HEK293T (cell line): ENCODE results near the gene IMPACT.

Experiments used
- ELF4 ChIP-seq: fragments of 450-650 bp; IDR thresholded peaks from 2 replicates; pipeline ENCODE4 v1.6.1; 2017; ENCODE audit warnings: antibody characterized with exemption
- FOXK2 ChIP-seq: fragments of 450-650 bp; IDR thresholded peaks from 2 replicates; pipeline ENCODE4 v1.6.1; 2016; ENCODE audit warnings: mild to moderate bottlenecking
- FOXM1 ChIP-seq: fragments of 450-650 bp; IDR thresholded peaks from 2 replicates; pipeline ENCODE4 v1.6.1; 2017; ENCODE audit warnings: mild to moderate bottlenecking, borderline replicate concordance
- L3MBTL2 ChIP-seq: fragments of 450-650 bp; conservative IDR thresholded peaks from 2 replicates; pipeline ENCODE4 v1.6.1; 2016; ENCODE audit warnings: mild to moderate bottlenecking
- SUZ12 ChIP-seq: fragments of 450-650 bp; IDR thresholded peaks from 2 replicates; pipeline ENCODE4 v1.6.1; 2016; ENCODE audit warnings: mild to moderate bottlenecking
- TARDBP ChIP-seq: fragments of 450-650 bp; IDR thresholded peaks from 2 replicates; pipeline ENCODE4 v1.6.1; 2016
- TF ChIP-seq, protein P1 (sequence below): fragments of 450-650 bp; IDR thresholded peaks from 2 replicates; pipeline ENCODE4 v1.6.1; 2016

DNA sequence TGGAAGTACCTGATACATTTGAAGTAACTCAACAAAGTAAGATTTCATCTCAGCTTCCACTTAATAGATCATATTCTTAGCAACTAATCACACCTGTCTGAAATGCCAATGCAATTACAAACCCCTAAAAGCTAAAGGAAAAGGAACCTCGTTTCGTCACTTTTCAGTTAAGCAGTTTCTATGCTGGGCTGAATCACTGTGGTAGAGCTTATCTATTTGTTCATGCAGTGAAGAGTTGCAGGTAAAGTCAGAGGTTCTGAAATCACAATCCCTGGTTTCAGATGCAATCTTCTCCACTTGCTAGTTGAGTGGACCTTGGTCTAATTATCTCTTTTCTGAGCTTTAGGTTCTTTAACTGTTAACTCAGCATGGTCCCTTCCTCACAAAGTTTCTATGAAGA is 40.3 kb downstream of the IMPACT start:
- TF ChIP-seq L3MBTL2 (no peak), TARDBP (no peak), SUZ12 (no peak), FOXM1 (no peak), FOXK2 (no peak), ELF4 (no peak)
- TF ChIP-seq, protein P1, sequence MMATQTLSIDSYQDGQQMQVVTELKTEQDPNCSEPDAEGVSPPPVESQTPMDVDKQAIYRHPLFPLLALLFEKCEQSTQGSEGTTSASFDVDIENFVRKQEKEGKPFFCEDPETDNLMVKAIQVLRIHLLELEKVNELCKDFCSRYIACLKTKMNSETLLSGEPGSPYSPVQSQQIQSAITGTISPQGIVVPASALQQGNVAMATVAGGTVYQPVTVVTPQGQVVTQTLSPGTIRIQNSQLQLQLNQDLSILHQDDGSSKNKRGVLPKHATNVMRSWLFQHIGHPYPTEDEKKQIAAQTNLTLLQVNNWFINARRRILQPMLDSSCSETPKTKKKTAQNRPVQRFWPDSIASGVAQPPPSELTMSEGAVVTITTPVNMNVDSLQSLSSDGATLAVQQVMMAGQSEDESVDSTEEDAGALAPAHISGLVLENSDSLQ, result no peak
